AG10803 (cell line): ENCODE measurements around the gene HOXC13.

Experiments
- DNase-seq: peaks from one replicate; pipeline ENCODE4 v3.0.0; 2010; ENCODE audit warnings: low read depth
- H3K4me3 ChIP-seq: 2 replicates; pipeline ENCODE4 v1.5.1; 2011; ENCODE audit warnings: mild to moderate bottlenecking, low read length, control low read depth
- TF ChIP-seq, protein P1 (sequence below): conservative IDR thresholded peaks from 2 replicates; pipeline ENCODE4 v1.5.1; 2011; ENCODE audit warnings: mild to moderate bottlenecking, low read length, control low read depth, inconsistent platforms

Gene HOXC13

DNA sequence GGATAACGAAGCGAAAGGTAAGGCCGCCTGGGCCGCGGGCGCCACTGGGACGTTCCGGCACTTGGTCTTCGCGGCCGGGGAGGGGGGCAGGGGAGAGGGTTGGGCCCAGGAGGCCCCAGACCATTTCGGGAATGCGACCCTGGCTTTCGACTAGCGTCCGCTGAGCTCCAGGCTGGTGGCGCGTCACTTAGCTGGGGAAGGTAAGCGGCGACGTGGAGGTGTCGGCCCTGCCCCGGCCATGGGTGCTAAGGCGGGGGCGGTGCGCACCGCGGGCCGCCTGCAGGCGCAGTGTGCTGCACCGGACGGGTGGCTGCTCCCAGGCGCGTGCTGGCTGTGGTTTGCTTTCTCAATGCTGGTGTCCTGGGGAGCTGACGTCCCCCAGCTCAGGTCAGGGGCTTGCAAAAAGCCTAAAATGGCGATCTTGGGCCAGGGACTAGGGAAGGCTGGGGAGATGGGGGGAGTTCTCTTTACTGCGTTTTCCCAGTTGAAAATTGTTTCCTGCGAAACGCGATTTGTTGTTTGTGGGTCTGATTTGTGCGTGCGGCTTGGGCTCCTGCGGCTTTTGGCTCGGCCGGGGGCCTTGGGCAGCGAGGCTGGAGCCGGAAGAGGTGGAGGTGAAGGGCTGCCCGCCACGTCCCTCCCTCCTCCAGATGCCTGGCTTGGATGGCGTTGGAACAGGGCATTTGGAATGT, 47.5 kb downstream of the HOXC13 start:
- peak overlapping the region; percentile 98 for H3K4me3 ChIP-seq
- DNase-seq, result peak; percentile 81
- TF ChIP-seq, protein P1, sequence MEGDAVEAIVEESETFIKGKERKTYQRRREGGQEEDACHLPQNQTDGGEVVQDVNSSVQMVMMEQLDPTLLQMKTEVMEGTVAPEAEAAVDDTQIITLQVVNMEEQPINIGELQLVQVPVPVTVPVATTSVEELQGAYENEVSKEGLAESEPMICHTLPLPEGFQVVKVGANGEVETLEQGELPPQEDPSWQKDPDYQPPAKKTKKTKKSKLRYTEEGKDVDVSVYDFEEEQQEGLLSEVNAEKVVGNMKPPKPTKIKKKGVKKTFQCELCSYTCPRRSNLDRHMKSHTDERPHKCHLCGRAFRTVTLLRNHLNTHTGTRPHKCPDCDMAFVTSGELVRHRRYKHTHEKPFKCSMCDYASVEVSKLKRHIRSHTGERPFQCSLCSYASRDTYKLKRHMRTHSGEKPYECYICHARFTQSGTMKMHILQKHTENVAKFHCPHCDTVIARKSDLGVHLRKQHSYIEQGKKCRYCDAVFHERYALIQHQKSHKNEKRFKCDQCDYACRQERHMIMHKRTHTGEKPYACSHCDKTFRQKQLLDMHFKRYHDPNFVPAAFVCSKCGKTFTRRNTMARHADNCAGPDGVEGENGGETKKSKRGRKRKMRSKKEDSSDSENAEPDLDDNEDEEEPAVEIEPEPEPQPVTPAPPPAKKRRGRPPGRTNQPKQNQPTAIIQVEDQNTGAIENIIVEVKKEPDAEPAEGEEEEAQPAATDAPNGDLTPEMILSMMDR, result 0 out of 2 replicates have a peak, but pooled peaks have one; percentile 7

DNA sequence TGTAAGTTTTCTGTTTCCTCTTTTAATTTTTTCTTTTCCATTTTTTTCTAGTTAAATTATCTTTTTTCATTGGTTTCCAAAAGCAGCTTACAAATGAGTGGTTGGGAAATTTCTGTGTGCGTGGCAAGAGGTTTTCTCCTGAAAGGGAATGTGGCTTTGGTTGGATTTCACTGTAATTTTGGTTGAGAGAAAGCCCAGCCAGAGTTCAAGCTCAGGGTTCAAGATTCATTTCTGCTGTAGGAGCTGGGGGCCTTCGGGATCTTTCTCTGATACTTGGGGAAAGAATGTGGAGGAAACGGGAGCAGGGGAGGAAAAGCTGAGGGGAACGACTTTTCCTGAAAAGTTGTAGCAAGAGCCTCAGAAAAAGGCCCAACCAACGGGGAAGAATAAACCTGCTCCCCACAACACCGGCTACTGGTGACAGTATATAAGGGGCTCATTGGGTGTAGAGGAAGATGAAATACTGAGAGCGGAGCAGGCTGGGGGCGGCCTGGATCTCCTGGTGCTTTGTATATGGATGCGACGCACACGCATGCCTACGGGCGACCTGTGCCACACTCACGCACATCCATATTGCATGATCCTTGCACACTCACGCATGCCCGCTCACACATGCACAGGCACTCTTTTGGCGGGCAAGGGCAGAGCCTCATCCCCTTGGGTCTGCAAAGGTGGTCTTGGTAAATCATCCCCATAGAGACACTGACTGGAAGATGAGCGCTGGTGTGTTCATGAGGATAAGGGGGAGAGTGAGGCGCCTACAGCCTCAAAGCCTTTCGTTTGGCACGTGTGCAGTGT, 48.3 kb downstream of the HOXC13 start:
- TF ChIP-seq, protein P1, result no peak
- H3K4me3 ChIP-seq, result peak overlapping the region; percentile 98
- DNase-seq, result no peak

DNA sequence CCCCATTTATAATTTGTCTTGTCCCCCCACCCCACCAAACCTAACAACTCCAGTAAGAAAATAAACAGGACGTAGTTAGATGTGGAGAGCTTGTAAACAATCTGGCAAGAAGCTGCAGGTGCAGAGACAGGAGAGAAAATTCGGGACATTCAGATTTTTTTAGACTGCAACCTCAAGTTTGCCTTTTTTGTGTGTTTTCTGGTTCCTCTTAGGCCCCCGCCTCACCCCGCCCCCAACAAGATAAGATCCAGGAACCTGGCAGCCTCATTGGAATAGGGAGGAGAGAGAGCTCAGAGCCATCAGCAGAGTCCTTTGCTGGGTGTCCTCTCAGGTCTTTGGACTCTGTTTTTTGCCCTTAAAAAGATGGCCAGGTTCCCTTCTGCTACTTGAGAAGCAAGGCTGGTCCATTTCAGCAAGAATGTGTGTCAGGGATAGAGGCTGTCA, 49.2 kb downstream of the HOXC13 start:
- no peak for DNase-seq
- H3K4me3 ChIP-seq, result peak overlapping the region; percentile 98
- TF ChIP-seq, protein P1, result no peak

DNA sequence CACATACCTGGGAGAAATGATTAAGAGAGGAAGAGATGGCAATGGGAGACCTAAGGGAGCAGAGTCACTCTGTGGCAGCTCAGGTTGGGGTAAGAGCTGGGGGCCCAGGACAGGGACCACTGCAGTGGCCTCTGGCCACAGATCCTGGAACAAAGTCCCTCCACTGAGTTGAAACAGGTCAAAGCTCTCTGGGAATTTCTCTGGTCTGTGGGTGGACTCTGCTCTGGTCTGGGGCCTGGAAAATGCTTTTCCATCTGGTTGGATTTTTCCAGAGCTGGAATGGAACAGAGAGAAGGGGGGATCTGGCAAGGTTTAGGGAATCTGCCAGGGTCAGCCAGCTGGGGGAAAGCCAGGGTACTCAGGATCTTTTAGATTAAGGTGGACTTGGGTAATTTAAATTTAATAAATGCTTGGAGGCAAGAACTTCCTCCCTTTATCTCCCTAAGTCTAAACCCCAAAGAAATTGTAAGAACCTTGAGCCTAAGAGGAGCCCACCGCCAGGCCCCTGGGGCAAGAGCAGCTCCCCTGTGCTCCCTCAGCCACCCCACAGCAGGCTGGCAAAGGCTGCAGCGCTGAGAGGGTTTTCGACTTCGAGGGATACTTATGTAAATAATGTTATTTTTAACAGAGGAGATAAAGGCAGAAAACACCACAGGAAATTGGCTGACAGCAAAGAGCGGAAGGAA, 50.1 kb downstream of the HOXC13 start:
- TF ChIP-seq, protein P1, result no peak
- H3K4me3 ChIP-seq, result peak overlapping the region; percentile 98

DNA sequence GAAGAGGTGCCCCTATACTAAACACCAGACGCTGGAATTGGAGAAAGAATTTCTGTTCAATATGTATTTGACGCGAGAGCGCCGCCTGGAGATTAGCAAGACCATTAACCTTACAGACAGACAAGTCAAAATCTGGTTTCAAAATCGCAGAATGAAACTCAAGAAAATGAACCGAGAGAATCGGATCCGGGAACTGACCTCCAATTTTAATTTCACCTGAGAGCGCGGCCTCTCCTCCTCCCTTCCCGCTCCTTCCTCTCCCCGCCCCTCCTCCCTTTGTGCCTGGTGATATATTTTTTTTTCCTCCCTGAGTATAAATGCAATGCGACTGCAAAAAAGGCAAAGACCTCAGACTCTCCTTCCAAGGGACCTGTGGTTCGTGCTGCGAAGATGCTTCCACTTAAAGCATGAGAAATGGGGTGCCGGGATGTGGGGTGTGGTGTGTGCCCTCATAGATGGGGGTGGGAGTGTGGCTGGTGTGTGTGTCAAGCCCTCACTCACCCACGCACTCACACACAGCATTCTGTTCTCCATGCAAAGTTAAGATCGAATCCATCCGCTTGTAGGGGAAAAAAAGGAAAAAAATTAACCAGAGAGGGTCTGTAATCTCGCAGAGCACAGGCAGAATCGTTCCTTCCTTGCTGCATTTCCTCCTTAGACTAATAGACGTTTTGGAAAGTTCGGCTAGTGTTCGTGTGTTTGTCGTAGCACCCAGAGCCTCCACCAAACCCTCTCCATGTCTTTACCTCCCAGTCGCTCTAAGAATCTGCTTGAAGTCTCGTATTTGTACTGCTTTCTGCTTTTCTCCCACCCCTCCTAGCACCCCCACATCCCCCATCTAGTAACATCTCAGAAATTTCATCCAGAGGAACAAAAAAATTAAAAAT, 50.8 kb downstream of the HOXC13 start:
- DNase-seq, result peak; percentile 88
- TF ChIP-seq, protein P1, result peak; percentile 76
- peak overlapping the region; percentile 98 for H3K4me3 ChIP-seq

More for the DNA sequence above, 50.1 kb downstream of the HOXC13 start:
- no peak for DNase-seq

DNA sequence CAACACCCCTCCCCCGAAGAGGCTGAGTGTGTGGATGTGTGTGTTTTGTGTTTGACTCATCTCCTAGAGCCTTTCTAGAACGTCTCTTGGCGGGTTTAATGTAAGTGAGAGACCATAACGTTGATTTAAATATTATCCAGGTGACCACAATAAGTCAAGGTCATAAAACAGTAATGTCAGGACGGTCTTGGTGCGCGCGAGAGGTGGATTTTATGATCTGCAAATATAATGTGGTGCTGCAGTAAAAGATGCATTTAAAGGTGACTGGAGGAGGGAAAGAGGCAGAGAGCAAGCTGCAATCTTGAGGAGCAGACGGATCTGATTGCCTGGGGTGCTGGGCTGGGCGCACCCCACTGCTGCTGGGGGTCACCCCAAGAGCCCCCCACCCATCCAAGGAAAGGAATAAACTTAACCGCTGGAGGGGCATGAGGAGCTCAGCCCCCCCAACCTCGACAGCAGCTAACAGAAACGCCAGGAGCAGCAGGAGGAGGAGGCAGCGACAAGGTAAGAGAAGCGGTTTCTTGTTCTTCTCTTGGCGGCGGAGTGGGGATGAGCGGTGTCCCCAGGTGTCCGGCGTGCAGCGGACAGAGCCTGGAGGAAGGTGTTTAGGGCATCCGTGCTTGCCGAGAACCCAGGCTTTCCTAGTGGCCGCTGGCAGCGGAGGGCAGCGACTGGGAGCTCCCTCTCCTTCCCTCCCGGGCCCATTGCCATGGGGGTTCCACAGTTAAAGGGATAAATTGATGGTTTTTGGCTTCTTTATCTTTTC, 51.9 kb downstream of the HOXC13 start:
- no peak for DNase-seq
- H3K4me3 ChIP-seq, result peak overlapping the region; percentile 98
- TF ChIP-seq, protein P1, result no peak
